ENCODE data around the gene TYMP.
"Not testable (repeated sequence)": the region's sequence is repeated elsewhere in the genome, so short reads cannot be mapped to it uniquely, and the experiment has no call there.

The TYMP gene

DNA sequence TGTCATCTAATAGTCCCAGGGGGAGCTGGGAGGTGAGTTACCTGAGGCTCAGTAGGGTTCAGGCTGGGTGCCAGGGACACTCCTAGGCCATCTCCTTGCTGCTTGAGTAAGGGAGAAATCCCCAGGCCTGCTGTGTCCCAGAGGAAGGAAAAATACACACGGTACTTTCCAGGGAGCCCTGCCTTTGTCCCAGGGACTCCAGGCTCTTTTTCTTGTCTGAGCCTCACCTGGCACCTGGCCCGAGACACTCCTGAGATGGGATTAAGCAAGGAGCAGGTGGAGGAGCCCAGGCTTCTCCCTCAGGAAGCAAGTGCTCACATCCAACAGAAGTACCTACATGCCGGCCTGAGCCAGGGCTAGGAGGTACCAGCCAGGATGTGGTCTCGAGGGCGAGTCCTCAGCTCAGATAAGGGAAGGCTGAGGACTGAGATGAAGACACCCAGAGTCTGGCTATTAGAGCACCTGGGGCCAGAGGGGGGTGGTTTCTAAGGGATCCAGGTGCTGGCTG lies 15.0 kb upstream of the TYMP start:
- H3K4me1 ChIP-seq (ENCODE audit: control insufficient read depth, insufficient read depth, low read length): peaks cover 2% of the 10 kb centered on the region

DNA sequence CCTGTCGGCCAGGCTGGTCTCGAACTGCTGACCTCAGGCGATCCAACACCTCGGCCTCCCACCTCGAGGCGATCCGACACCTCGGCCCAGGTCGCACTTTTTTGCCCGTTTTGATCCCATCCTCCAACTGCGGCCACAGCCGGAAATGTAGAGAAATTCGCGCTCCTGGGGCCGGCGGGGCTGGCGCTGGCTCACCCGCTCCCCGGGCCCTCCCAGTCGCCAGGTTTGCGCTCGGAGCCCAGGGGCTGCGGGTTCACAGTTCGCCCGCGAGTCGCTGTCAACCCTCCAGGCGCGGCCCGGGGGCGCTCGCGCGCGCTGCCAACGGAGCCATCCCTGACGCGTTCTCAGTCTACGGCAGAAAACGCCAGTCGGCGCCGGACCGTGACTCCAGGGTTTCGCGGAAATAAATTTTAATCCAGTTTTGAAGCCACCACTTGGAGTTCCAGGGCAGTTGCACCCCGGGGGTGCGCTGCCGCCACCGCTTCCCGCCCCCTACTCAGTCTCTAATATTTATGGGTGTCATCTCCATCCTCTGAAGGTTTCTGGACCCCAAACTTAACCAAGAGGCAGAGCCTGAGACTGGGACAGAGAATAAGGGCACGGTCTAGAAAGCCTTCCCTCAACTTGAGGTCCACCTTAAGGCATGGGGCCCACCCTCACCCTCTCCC lies 14.4 kb upstream of the TYMP start:
- no peak overlapping the region for H3K9ac ChIP-seq (ENCODE audit: low read depth, low read length)
- H3K36me3 ChIP-seq (ENCODE audit: control insufficient read depth, insufficient read depth, low read length): no peaks in the 10 kb centered on the region
- peaks cover 2% of the 10 kb centered on the region for H3K4me1 ChIP-seq (ENCODE audit: control insufficient read depth, insufficient read depth, low read length)
- peaks cover 24% of the 10 kb centered on the region for H3K27me3 ChIP-seq (ENCODE audit: control insufficient read depth, insufficient read depth, low read length)
- H3K4me3 ChIP-seq (ENCODE audit: low read depth, low read length): peak overlapping the region; percentile 18
- H3K9me3 ChIP-seq (ENCODE audit: control insufficient read depth, insufficient read depth, low read length): no peaks in the 10 kb centered on the region

More for the DNA sequence above, 15.0 kb upstream of the TYMP start:
- Histone ChIP-seq H3K27me3 (ENCODE audit: control insufficient read depth, insufficient read depth, low read length) (peaks cover 24% of the 10 kb centered on the region), H3K36me3 (ENCODE audit: control insufficient read depth, insufficient read depth, low read length) (no peaks in the 10 kb centered on the region), H3K9ac (ENCODE audit: low read depth, low read length) (no peak overlapping the region), H3K9me3 (ENCODE audit: control insufficient read depth, insufficient read depth, low read length) (no peaks in the 10 kb centered on the region), H3K4me3 (ENCODE audit: low read depth, low read length) (no peak overlapping the region)

DNA sequence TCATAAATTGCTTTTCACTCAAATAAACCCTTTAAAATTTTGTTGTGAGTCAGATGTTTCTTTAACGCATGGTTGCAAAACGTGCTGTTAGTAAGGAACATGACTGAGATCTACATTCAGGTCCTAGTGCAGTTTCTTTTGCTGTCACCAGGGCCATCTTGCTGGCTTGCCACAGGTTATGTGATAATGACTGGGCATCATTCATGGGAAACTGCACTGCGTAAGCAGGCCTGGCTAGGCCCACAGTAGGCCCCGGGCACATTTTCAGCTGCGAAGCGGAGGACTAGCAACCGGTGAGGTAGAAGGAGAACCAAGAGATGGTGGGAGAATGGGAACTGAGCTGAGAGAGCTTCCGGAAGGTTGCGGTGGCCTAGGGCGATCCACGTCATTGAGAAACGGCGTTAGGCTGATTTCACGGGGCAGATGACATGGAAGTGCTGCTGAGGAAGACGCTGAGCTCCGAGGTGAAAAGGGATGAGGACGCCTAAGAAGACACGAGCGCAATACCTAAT lies 12.7 kb upstream of the TYMP start:
- Histone ChIP-seq H3K27me3 (ENCODE audit: control insufficient read depth, insufficient read depth, low read length) (peaks cover 21% of the 10 kb centered on the region), H3K36me3 (ENCODE audit: control insufficient read depth, insufficient read depth, low read length) (no peaks in the 10 kb centered on the region), H3K9me3 (ENCODE audit: control insufficient read depth, insufficient read depth, low read length) (no peaks in the 10 kb centered on the region), H3K4me1 (ENCODE audit: control insufficient read depth, insufficient read depth, low read length) (no peaks in the 10 kb centered on the region), H3K4me3 (ENCODE audit: low read depth, low read length) (no peak overlapping the region), H3K9ac (ENCODE audit: low read depth, low read length) (no peak overlapping the region)

DNA sequence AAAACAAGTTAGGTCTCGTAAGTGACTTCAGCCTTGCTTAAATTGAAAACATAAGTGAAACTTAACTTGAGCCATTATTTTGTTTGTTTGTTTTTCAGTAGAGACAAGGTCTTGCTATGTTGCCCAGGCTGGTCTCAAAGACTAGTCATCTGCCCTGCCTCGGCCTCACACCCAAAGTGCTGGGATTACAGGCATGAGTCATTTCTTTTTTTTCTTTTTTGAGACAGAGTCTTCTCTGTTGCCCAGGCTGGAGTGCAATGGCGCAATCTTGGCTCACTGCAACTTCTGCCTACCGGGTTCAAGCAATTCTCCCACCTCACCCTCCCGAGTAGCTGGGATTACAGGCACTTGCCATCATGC lies 11.8 kb upstream of the TYMP start:
- peaks cover 19% of the 10 kb centered on the region for H3K27me3 ChIP-seq (ENCODE audit: control insufficient read depth, insufficient read depth, low read length)
- H3K36me3 ChIP-seq (ENCODE audit: control insufficient read depth, insufficient read depth, low read length); H3K9me3 ChIP-seq (ENCODE audit: control insufficient read depth, insufficient read depth, low read length); H3K4me1 ChIP-seq (ENCODE audit: control insufficient read depth, insufficient read depth, low read length); H3K4me3 ChIP-seq (ENCODE audit: low read depth, low read length); H3K9ac ChIP-seq (ENCODE audit: low read depth, low read length): not testable (repeated sequence)

DNA sequence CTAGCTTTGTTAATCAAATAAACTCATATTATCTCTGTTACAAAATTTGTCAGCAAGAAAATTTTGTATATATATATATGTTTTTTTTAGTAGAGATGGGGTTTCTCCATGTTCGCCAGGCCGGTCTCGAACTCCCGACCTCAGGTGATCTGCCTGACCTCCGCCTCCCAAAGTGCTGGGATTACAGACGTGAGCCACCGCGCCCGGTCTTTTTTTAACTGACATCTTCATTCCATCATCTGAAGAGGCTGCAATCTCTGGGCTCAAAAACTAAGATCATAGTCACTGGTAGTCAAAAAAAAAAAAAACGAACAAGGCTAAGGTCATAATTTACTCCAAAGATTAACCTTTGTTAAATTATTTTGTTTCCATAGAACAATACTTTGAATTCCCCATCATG lies 10.6 kb upstream of the TYMP start:
- Histone ChIP-seq H3K36me3 (ENCODE audit: control insufficient read depth, insufficient read depth, low read length) (no peaks in the 10 kb centered on the region), H3K27me3 (ENCODE audit: control insufficient read depth, insufficient read depth, low read length) (peaks cover 10% of the 10 kb centered on the region), H3K4me1 (ENCODE audit: control insufficient read depth, insufficient read depth, low read length) (no peaks in the 10 kb centered on the region), H3K9ac (ENCODE audit: low read depth, low read length) (no peak overlapping the region), H3K9me3 (ENCODE audit: control insufficient read depth, insufficient read depth, low read length) (no peaks in the 10 kb centered on the region), H3K4me3 (ENCODE audit: low read depth, low read length) (no peak overlapping the region)

DNA sequence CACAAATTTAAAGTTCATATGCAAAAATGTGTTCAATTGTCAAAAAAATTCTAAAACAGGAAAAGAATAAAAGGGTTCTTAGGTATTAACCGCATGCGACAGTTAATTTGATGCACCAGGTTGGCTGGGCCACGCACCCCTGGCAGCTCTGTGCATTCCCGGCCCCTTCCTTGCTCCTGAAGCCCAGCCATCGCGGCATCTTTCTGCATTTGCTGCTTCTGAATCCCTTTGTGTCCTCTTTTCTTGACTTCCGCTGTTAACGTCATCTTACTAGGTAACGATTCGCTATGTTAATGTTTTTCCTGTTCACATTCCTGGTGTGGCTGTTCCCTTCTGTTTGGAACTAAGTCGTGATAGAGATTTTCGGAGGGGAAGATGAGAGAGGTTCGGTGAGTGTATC lies 8.0 kb upstream of the TYMP start:
- Histone ChIP-seq H3K4me3 (ENCODE audit: low read depth, low read length) (no peak overlapping the region), H3K9me3 (ENCODE audit: control insufficient read depth, insufficient read depth, low read length) (no peaks in the 10 kb centered on the region), H3K36me3 (ENCODE audit: control insufficient read depth, insufficient read depth, low read length) (no peaks in the 10 kb centered on the region), H3K27me3 (ENCODE audit: control insufficient read depth, insufficient read depth, low read length) (peaks cover 11% of the 10 kb centered on the region), H3K4me1 (ENCODE audit: control insufficient read depth, insufficient read depth, low read length) (no peaks in the 10 kb centered on the region), H3K9ac (ENCODE audit: low read depth, low read length) (no peak overlapping the region)

DNA sequence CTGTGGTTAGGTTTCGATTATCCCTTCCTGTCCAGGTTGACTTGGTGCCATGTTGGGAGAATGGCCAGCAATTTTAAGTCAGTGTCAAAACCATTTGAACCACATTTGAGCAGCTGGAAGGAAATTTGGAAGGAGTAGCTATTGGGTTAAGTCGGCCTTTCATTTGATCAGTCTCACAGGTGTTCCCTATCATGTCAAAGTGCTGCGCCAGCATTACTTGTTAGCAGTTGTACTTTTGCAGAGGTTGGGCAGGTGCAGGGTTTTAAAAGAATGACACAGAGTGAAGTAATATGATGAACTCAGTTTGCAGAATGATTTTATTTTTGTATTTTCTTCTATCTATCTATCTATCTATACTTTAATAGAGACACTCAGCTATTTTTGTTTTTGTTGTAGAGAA lies 6.4 kb upstream of the TYMP start:
- no peaks in the 10 kb centered on the region for H3K9me3 ChIP-seq (ENCODE audit: control insufficient read depth, insufficient read depth, low read length)
- H3K36me3 ChIP-seq (ENCODE audit: control insufficient read depth, insufficient read depth, low read length): no peaks in the 10 kb centered on the region
- H3K4me1 ChIP-seq (ENCODE audit: control insufficient read depth, insufficient read depth, low read length): no peaks in the 10 kb centered on the region
- peaks cover 22% of the 10 kb centered on the region for H3K27me3 ChIP-seq (ENCODE audit: control insufficient read depth, insufficient read depth, low read length)
- no peak overlapping the region for H3K9ac ChIP-seq (ENCODE audit: low read depth, low read length)
- H3K4me3 ChIP-seq (ENCODE audit: low read depth, low read length): no peak overlapping the region

DNA sequence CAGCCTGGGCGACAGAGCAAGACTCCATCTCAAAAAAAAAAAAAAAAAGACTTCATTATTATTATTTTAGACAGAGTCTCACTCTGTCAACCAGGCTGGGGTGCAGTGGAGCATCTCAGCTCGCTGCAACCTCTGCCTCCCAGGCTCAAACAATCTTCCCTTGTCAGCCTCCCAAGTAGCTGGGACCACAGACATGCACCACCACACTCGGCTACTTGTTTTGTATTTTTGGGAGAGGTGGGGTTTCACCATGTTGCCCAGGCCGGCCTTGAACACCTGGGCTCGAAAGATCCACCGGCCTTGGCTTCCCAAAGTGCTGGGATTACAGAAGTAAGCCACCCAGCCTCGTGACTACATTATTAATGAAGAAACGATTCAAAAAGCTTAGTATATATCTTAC lies 5.3 kb upstream of the TYMP start:
- Histone ChIP-seq H3K36me3 (ENCODE audit: control insufficient read depth, insufficient read depth, low read length) (no peaks in the 10 kb centered on the region), H3K27me3 (ENCODE audit: control insufficient read depth, insufficient read depth, low read length) (peaks cover 32% of the 10 kb centered on the region), H3K4me3 (ENCODE audit: low read depth, low read length) (no peak overlapping the region), H3K9me3 (ENCODE audit: control insufficient read depth, insufficient read depth, low read length) (no peaks in the 10 kb centered on the region), H3K4me1 (ENCODE audit: control insufficient read depth, insufficient read depth, low read length) (no peaks in the 10 kb centered on the region), H3K9ac (ENCODE audit: low read depth, low read length) (no peak overlapping the region)

DNA sequence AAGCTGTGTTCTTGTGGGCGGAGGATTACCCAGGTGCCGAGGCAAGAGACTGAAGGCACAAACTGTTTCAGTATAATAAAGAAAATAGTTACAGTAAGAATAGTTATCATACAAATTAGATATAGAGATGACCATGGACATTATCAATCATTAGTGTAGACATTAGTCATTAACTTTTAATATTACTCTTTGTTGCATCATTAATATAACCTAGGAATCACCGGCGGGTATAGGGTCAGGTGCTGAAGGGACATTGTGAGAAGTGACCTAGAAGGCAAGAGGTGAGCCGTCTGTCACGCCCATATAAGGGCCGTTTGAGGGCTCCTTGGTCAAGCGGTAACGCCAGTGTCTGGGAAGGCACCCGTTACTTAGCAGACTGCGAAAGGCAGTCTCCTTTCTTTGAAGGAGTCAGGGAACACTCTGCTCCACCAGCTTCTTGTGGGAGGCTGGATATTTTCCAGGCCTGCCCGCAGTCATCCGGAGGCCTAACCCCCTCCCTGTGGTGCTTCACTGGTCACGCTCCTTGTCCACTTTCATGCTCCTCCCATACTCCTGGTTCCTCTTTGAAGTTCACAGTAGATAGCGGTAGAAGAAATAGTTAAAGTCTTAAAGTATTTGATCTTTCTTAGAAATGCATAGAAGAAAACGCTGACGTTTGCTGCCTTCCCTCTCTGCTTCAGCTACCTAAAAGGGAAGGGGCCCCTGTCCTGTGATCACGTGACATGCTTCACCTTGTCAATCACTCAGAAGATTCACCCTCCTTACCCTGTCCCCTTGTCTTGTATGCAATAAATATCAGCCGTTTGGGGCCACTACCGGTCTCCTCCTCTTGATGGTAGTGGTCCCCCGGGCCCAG lies 4.3 kb upstream of the TYMP start:
- H3K36me3 ChIP-seq (ENCODE audit: control insufficient read depth, insufficient read depth, low read length); H3K9me3 ChIP-seq (ENCODE audit: control insufficient read depth, insufficient read depth, low read length); H3K4me3 ChIP-seq (ENCODE audit: low read depth, low read length); H3K4me1 ChIP-seq (ENCODE audit: control insufficient read depth, insufficient read depth, low read length); H3K9ac ChIP-seq (ENCODE audit: low read depth, low read length): not testable (repeated sequence)
- H3K27me3 ChIP-seq (ENCODE audit: control insufficient read depth, insufficient read depth, low read length): peaks cover 42% of the 10 kb centered on the region

DNA sequence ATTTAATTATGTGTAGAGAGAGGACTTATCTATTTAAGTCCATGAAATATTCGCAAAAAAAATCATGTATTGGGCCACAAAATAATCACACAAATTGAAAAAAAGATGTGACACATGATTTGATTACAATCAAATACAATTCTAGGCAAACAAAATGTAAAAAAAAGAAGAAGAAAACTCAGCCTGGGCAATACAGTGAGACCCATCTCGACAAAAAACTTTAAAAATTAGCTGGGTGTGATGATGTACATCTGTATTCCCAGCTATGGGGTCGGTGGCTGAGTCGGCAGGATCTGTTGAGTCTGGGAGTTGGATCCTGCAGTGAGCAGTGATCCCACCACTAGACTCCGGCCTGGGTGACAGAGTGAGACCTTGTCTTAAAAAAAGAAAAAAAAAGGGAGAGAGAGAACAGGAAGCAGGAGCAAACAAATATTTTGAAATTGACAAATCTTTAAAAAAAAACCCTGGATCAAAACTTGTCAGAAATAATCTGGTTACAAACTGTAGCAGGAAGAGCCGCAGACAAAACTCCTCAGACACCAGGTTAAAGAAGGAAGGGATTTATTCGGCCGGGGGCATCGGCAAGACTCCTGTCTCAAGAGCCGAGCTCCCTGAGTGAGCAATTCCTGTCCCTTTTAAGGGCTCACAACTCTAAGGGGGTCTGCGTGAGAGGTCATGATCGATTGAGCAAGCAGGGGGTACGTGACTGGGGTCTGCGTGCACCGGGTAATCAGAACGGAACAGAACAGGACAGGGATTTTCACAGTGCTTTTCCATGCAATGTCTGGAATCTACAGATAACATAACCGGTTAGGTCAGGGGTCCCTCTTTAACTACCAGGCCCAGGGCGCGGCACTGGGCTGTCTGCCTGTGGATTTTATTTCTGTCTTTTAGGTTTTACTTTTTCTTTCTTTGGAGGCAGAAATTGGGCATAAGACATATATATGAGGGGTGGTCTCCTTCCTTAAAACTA lies 3.3 kb upstream of the TYMP start:
- Histone ChIP-seq H3K36me3 (ENCODE audit: control insufficient read depth, insufficient read depth, low read length) (no peaks in the 10 kb centered on the region), H3K9me3 (ENCODE audit: control insufficient read depth, insufficient read depth, low read length) (no peaks in the 10 kb centered on the region), H3K4me3 (ENCODE audit: low read depth, low read length) (no peak overlapping the region), H3K27me3 (ENCODE audit: control insufficient read depth, insufficient read depth, low read length) (peaks cover 52% of the 10 kb centered on the region), H3K4me1 (ENCODE audit: control insufficient read depth, insufficient read depth, low read length) (no peaks in the 10 kb centered on the region), H3K9ac (ENCODE audit: low read depth, low read length) (no peak overlapping the region)

DNA sequence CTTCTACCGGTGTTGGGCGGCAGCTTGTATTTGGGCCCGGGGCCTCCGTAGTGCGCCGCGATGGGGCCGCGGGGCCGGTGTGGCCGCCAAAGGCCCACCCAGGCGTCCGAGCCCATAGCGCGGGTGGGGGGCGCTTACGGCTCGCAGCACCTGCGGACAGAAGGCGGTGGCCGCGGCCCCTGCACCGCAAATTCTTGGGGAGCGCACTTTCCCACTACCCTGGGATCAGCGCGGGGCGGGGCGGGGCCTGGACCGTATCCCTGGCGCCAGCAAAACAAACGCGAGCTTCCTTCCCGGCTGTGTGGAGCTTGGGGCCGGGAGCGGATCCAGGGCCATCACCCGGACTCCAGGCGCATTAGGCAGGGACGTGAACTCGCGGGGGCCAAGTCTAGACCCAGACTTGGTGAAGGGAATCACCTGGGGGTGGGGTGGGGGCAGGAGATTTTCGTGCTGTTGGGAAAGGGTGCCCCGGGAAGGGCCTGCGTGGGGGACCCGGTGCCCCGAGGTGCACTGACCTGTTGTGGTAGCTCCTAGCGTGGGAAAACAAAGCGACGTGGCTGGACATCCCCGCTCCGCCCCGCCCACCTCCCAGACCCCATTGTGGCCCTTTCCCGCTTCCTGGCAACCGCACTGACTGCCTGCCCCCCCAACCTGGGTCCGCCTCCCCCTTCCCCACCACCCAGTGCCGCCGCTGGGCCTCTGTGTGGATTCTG lies 2.3 kb upstream of the TYMP start:
- Histone ChIP-seq H3K36me3 (ENCODE audit: control insufficient read depth, insufficient read depth, low read length) (no peaks in the 10 kb centered on the region), H3K27me3 (ENCODE audit: control insufficient read depth, insufficient read depth, low read length) (peaks cover 62% of the 10 kb centered on the region), H3K4me1 (ENCODE audit: control insufficient read depth, insufficient read depth, low read length) (no peaks in the 10 kb centered on the region), H3K4me3 (ENCODE audit: low read depth, low read length) (peak overlapping the region; percentile 59), H3K9ac (ENCODE audit: low read depth, low read length) (no peak overlapping the region), H3K9me3 (ENCODE audit: control insufficient read depth, insufficient read depth, low read length) (no peaks in the 10 kb centered on the region)

Data from iPS-15b (cell line).